Osteoblast (primary cell): ENCODE results near the gene TMEM108. TPM values are rescaled to one million over a fixed set of nuclear protein-coding genes. Genes with fewer than 3 reads are reported as not detected.

Source experiments
- DNase-seq: peaks from one replicate; pipeline ENCODE4 v3.0.0; 2011; ENCODE audit warnings: low spot score, mixed read lengths; ENCODE audit not compliant: insufficient read length; ENCODE audit errors: missing footprints
- H2AFZ ChIP-seq: 2 replicates; pipeline ENCODE4 v1.6.0; 2011; ENCODE audit warnings: mild to moderate bottlenecking, low read length
- H3K27ac ChIP-seq: 2 replicates; pipeline ENCODE4 v1.5.1; 2011; ENCODE audit warnings: mild to moderate bottlenecking, low read depth, low read length, moderate library complexity
- H3K27me3 ChIP-seq: 2 replicates; pipeline ENCODE4 v1.6.0; 2012; ENCODE audit warnings: mild to moderate bottlenecking, control low read depth, inconsistent platforms, low read length, moderate library complexity; ENCODE audit not compliant: insufficient read depth
- H3K36me3 ChIP-seq: 2 replicates; pipeline ENCODE4 v1.5.1; 2011; ENCODE audit warnings: mild to moderate bottlenecking, low read length, control low read depth, moderate library complexity; ENCODE audit not compliant: insufficient read depth
- H3K4me1 ChIP-seq: 2 replicates; pipeline ENCODE4 v1.5.1; 2011; ENCODE audit warnings: mild to moderate bottlenecking, low read length, control low read depth, moderate library complexity; ENCODE audit not compliant: insufficient read depth
- H3K4me2 ChIP-seq: 2 replicates; pipeline ENCODE4 v1.6.0; 2011; ENCODE audit warnings: mild to moderate bottlenecking, low read length; ENCODE audit not compliant: insufficient read depth
- H3K4me3 ChIP-seq: fragments of 200-600 bp; sonication (generic); 3 replicates; pipeline ENCODE4 v1.5.1; 2012; ENCODE audit warnings: mild to moderate bottlenecking, low read length, inconsistent platforms; ENCODE audit not compliant: insufficient read depth
- H3K79me2 ChIP-seq: 2 replicates; pipeline ENCODE4 v1.6.0; 2012; ENCODE audit warnings: mild to moderate bottlenecking, low read length, control low read depth, inconsistent platforms; ENCODE audit not compliant: insufficient read depth
- H3K9me3 ChIP-seq: 2 replicates; pipeline ENCODE4 v1.5.1; 2011; ENCODE audit warnings: low read depth, low read length, control low read depth
- H4K20me1 ChIP-seq: 2 replicates; pipeline ENCODE4 v1.6.0; 2012; ENCODE audit warnings: mild to moderate bottlenecking, low read length, control low read depth; ENCODE audit not compliant: insufficient read depth
- CTCF ChIP-seq: IDR thresholded peaks from 2 replicates; pipeline ENCODE4 v1.5.1; 2011; ENCODE audit warnings: mild to moderate bottlenecking, low read depth, low read length, moderate library complexity; ENCODE audit errors: extremely low read depth
- total RNA-seq: library from RNA; depleted of rRNA; stranded (reverse); fragments of >200 nt; gene quantifications from 2 replicates; pipeline ENCODE4 v1.2.3, GENCODE V29; 2012

Gene TMEM108
- total RNA-seq, 1 donor, result 0.36 TPM

DNA sequence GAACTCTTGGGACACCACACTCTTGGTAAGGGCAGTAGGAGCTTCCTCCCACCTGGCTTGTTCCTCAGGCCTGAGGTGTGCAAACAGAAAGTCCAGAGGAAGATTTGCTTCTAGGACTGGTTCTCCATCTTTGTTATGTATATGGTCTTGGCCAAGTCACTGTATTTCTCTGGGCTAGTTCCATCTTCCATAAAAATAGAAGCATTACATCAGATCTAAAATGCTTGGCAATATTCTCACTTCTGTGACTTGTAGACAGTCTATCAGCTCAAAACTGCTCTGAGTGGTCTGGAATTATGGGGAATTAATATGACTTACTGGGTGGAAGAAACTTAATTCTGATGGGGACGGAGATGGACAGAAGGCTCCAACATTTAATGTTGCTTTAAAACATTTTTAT lies 55.2 kb downstream of the TMEM108 start:
- no peak for DNase-seq
- no peak for TF ChIP-seq CTCF

GRCh38 chr3:133096900-133097613 lies 58.9 kb downstream of the TMEM108 start:
- Histone ChIP-seq H3K4me2 (no peak overlapping the region), H3K4me3 (no peak overlapping the region), H3K9me3 (no peaks in the 10 kb centered on the region), H3K79me2 (no peaks in the 10 kb centered on the region), H3K27me3 (no peaks in the 10 kb centered on the region), H3K27ac (no peak overlapping the region), H2AFZ (no peak overlapping the region), H3K36me3 (no peaks in the 10 kb centered on the region), H4K20me1 (no peaks in the 10 kb centered on the region), H3K4me1 (no peaks in the 10 kb centered on the region)
- no peak for TF ChIP-seq CTCF
- DNase-seq, result no peak

More for the DNA sequence above, 55.2 kb downstream of the TMEM108 start:
- H3K27me3 ChIP-seq, result no peaks in the 10 kb centered on the region
- no peaks in the 10 kb centered on the region for H3K36me3 ChIP-seq
- H2AFZ ChIP-seq, result no peak overlapping the region
- H3K4me1 ChIP-seq, result no peaks in the 10 kb centered on the region
- no peak overlapping the region for H3K27ac ChIP-seq
- H3K4me3 ChIP-seq, result no peak overlapping the region
- no peaks in the 10 kb centered on the region for H3K9me3 ChIP-seq
- no peaks in the 10 kb centered on the region for H3K79me2 ChIP-seq
- H4K20me1 ChIP-seq, result no peaks in the 10 kb centered on the region
- no peak overlapping the region for H3K4me2 ChIP-seq

- Histone ChIP-seq H3K4me2 (no peak overlapping the region), H2AFZ (no peak overlapping the region), H3K36me3 (no peaks in the 10 kb centered on the region), H3K79me2 (no peaks in the 10 kb centered on the region), H3K27me3 (no peaks in the 10 kb centered on the region), H3K4me3 (no peak overlapping the region), H3K9me3 (no peaks in the 10 kb centered on the region), H4K20me1 (no peaks in the 10 kb centered on the region), H3K4me1 (peaks cover 7% of the 10 kb centered on the region), H3K27ac (no peak overlapping the region)
- no peak for DNase-seq
- TF ChIP-seq CTCF, result no peak
Measured at GRCh38 chr3:133103706-133104105, 65.5 kb downstream of the TMEM108 start.

DNA sequence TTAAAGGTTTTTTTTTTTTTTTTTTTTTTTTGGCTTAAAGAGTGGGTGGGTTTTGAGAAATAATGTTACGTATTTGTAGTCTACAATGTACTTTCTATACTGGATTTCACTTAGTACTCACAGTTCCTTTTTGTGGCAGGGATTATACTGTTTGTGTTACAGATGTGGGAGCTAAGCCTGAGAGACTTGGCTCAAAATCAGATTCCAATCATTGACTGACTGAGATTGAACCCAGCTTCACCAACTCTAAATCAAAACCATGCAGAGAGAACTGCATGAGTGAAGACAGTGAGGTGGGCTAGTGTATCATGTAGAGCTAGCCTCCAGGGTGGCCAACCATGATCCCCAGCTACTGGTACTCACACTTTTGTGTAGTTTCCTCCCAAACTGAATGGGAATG lies 68.0 kb downstream of the TMEM108 start:
- Histone ChIP-seq H4K20me1 (no peaks in the 10 kb centered on the region), H3K27ac (no peak overlapping the region), H3K4me3 (no peak overlapping the region), H3K79me2 (no peaks in the 10 kb centered on the region), H2AFZ (no peak overlapping the region), H3K27me3 (no peaks in the 10 kb centered on the region), H3K36me3 (no peaks in the 10 kb centered on the region), H3K9me3 (no peaks in the 10 kb centered on the region), H3K4me2 (no peak overlapping the region), H3K4me1 (peaks cover 7% of the 10 kb centered on the region)
- no peak for DNase-seq
- TF ChIP-seq CTCF, result no peak
